ENCODE results near the gene PER1. TPM values are rescaled to one million over a fixed set of nuclear protein-coding genes. Genes with fewer than 3 reads are reported as not detected.
"Not testable (repeated sequence)": the region's sequence is repeated elsewhere in the genome, so short reads cannot be mapped to it uniquely, and the experiment has no call there.

Gene PER1
- 316 TPM for total RNA-seq
- long read RNA-seq, partial matches to known transcripts, result 222 of 239 reads
- long read RNA-seq, other reads (novel, unspliced or antisense), result 12 of 239 reads

GRCh38 chr17:8152112-8152775, at the start of gene PER1:
PER1 (minus strand) TSS chr17:8152404; CDS start chr17:8150706, 1,698 bp downstream.
- peak; percentile 99 for DNase-seq (ENCODE audit: low spot score)

- no peak for DNase-seq (ENCODE audit: low spot score)
Observed at GRCh38 chr17:8192070-8192815, 40.0 kb upstream of the PER1 start.

- no peak for DNase-seq (ENCODE audit: low spot score)
Observed at GRCh38 chr17:8190506-8190905, 38.3 kb upstream of the PER1 start.

GRCh38 chr17:8189711-8190477, 37.7 kb upstream of the PER1 start, which contains the start of gene BORCS6:
BORCS6 (minus strand) TSS chr17:8190180; CDS start chr17:8190140, 40 bp downstream.
- DNase-seq (ENCODE audit: low spot score), result peak; percentile 98

GRCh38 chr17:8189041-8189710, 37.0 kb upstream of the PER1 start:
- DNase-seq (ENCODE audit: low spot score), result no peak

- no peak for DNase-seq (ENCODE audit: low spot score)
Observed at GRCh38 chr17:8188263-8188839, 36.1 kb upstream of the PER1 start.

GRCh38 chr17:8187517-8188262, 35.5 kb upstream of the PER1 start:
- peak; percentile 94 for DNase-seq (ENCODE audit: low spot score)

- peak; percentile 97 for DNase-seq (ENCODE audit: low spot score)
Observed at GRCh38 chr17:8186787-8187516, 34.7 kb upstream of the PER1 start.

GRCh38 chr17:8186446-8186786, 34.2 kb upstream of the PER1 start:
- DNase-seq (ENCODE audit: low spot score), result no peak

GRCh38 chr17:8185582-8186445, 33.6 kb upstream of the PER1 start:
- peak; percentile 97 for DNase-seq (ENCODE audit: low spot score)

GRCh38 chr17:8176998-8177731, 25.0 kb upstream of the PER1 start:
- DNase-seq (ENCODE audit: low spot score), result no peak

- peak; percentile 95 for DNase-seq (ENCODE audit: low spot score)
Observed at GRCh38 chr17:8176197-8176940, 24.2 kb upstream of the PER1 start, which contains the start of gene TMEM107. TMEM107 (minus strand) TSS chr17:8176380; CDS start chr17:8176286, 94 bp downstream.

GRCh38 chr17:8175795-8176196, 23.6 kb upstream of the PER1 start:
- DNase-seq (ENCODE audit: low spot score), result no peak

GRCh38 chr17:8173871-8174322, 21.7 kb upstream of the PER1 start:
- no peak for DNase-seq (ENCODE audit: low spot score)

GRCh38 chr17:8173056-8173870, 21.1 kb upstream of the PER1 start:
- DNase-seq (ENCODE audit: low spot score), result no peak

- not testable (repeated sequence) for DNase-seq (ENCODE audit: low spot score)
Observed at GRCh38 chr17:8170186-8170585, 18.0 kb upstream of the PER1 start.
